T-helper 17 cell (primary cell): ENCODE data around the gene RACGAP1. TPM values are rescaled to one million over a fixed set of nuclear protein-coding genes. Genes with fewer than 3 reads are reported as not detected.

Experiments used
- ATAC-seq: fragments of 150-1000 bp; cut with Tn5 transposase; 2 replicates; pipeline ENCODE4 v1.10.0; 2021; ENCODE audit warnings: mild to moderate bottlenecking, moderate library complexity
- DNase-seq, 3 donors: peaks; one replicate each; pipeline versions ENCODE4 v3.0.0 to v3.0.0-alpha.2; 2020 to 2021
- H3K9me3 ChIP-seq: one replicate; pipeline ENCODE4 v1.7.0; 2013; ENCODE audit warnings: low read length, mild to moderate bottlenecking; ENCODE audit not compliant: control insufficient read depth, poor library complexity, severe bottlenecking
- H3K27ac Mint-ChIP-seq: one replicate; pipeline ENCODE4 v1.8.0; 2022; ENCODE audit warnings: mild to moderate bottlenecking, moderate library complexity, mixed read lengths
- H3K27me3 Mint-ChIP-seq: one replicate; pipeline ENCODE4 v1.8.0; 2022; ENCODE audit warnings: mixed read lengths
- H3K36me3 Mint-ChIP-seq: one replicate; pipeline ENCODE4 v1.8.0; 2022; ENCODE audit warnings: low read depth, mixed read lengths
- H3K4me1 Mint-ChIP-seq: one replicate; pipeline ENCODE4 v1.8.0; 2022; ENCODE audit warnings: mild to moderate bottlenecking, mixed read lengths
- H3K4me3 Mint-ChIP-seq: one replicate; pipeline ENCODE4 v1.8.0; 2022; ENCODE audit warnings: mild to moderate bottlenecking, moderate library complexity, mixed read lengths
- total RNA-seq, 4 donors: library from RNA in 2 of 4; stranded (reverse) in 2 of 4; gene quantifications; one replicate each; pipeline ENCODE4 v1.2.3 and lab custom pipeline; 2022 to 2026

Gene RACGAP1
- total RNA-seq, 2 donors from 2014 or later, result 6.8 to 7.3 TPM

- H3K4me3 Mint-ChIP-seq, result no peak overlapping the region
- H3K27ac Mint-ChIP-seq, result no peak overlapping the region
- peaks cover 2% of the 10 kb centered on the region for H3K4me1 Mint-ChIP-seq
- ATAC-seq, result no peak
- no peak for DNase-seq
- H3K27me3 Mint-ChIP-seq, result peaks cover 74% of the 10 kb centered on the region
- H3K36me3 Mint-ChIP-seq, result peaks cover 7% of the 10 kb centered on the region
- no peaks in the 10 kb centered on the region for H3K9me3 ChIP-seq
Measured at GRCh38 chr12:49954863-49955830, 70.1 kb downstream of the RACGAP1 start.

GRCh38 chr12:49953961-49954846 lies 71.1 kb downstream of the RACGAP1 start:
- Mint-ChIP-seq H3K27me3 (peaks cover 70% of the 10 kb centered on the region), H3K36me3 (peaks cover 7% of the 10 kb centered on the region), H3K4me1 (no peaks in the 10 kb centered on the region), H3K27ac (no peak overlapping the region), H3K4me3 (no peak overlapping the region)
- no peaks in the 10 kb centered on the region for H3K9me3 ChIP-seq
- DNase-seq (no peak), ATAC-seq (no peak)

- Mint-ChIP-seq H3K27me3 (peaks cover 66% of the 10 kb centered on the region), H3K27ac (no peak overlapping the region), H3K36me3 (peaks cover 5% of the 10 kb centered on the region), H3K4me3 (no peak overlapping the region), H3K4me1 (no peaks in the 10 kb centered on the region)
- DNase-seq, result no peak
- ATAC-seq, result no peak
- no peaks in the 10 kb centered on the region for H3K9me3 ChIP-seq
Measured at GRCh38 chr12:49953151-49953550, 72.1 kb downstream of the RACGAP1 start.

GRCh38 chr12:49952391-49953055 lies 72.8 kb downstream of the RACGAP1 start:
- ATAC-seq, result no peak
- H3K9me3 ChIP-seq, result no peaks in the 10 kb centered on the region
- H3K27me3 Mint-ChIP-seq, result peaks cover 60% of the 10 kb centered on the region
- H3K4me3 Mint-ChIP-seq, result no peak overlapping the region
- peak overlapping the region; percentile 54 for H3K27ac Mint-ChIP-seq
- H3K36me3 Mint-ChIP-seq, result peaks cover 5% of the 10 kb centered on the region
- H3K4me1 Mint-ChIP-seq, result no peaks in the 10 kb centered on the region
- DNase-seq, result no peak

GRCh38 chr12:49951411-49952240 lies 73.7 kb downstream of the RACGAP1 start:
- H3K27ac Mint-ChIP-seq, result peak overlapping the region; percentile 54
- H3K4me3 Mint-ChIP-seq, result no peak overlapping the region
- peaks cover 1% of the 10 kb centered on the region for H3K36me3 Mint-ChIP-seq
- peaks cover 51% of the 10 kb centered on the region for H3K27me3 Mint-ChIP-seq
- no peaks in the 10 kb centered on the region for H3K9me3 ChIP-seq
- no peak for DNase-seq
- no peak for ATAC-seq
- H3K4me1 Mint-ChIP-seq, result no peaks in the 10 kb centered on the region

GRCh38 chr12:49950273-49951251 lies 74.7 kb downstream of the RACGAP1 start, which contains the start of gene AQP2:
Gene AQP2, plus strand, starts transcription at chr12:49950737. Its CDS starts 94 bp downstream, at chr12:49950831.
- DNase-seq, result no peak
- H3K9me3 ChIP-seq, result no peaks in the 10 kb centered on the region
- no peak for ATAC-seq
- Mint-ChIP-seq H3K27me3 (peaks cover 43% of the 10 kb centered on the region), H3K36me3 (no peaks in the 10 kb centered on the region), H3K4me1 (peaks cover 6% of the 10 kb centered on the region), H3K27ac (peak within 1 kb of the TSS; percentile 63), H3K4me3 (no peak within 1 kb of the TSS)

GRCh38 chr12:49949866-49950265 lies 75.4 kb downstream of the RACGAP1 start:
- H3K36me3 Mint-ChIP-seq, result no peaks in the 10 kb centered on the region
- peaks cover 9% of the 10 kb centered on the region for H3K4me1 Mint-ChIP-seq
- no peak overlapping the region for H3K4me3 Mint-ChIP-seq
- H3K9me3 ChIP-seq, result no peaks in the 10 kb centered on the region
- H3K27me3 Mint-ChIP-seq, result peaks cover 41% of the 10 kb centered on the region
- DNase-seq (no peak), ATAC-seq (no peak)
- peak overlapping the region; percentile 63 for H3K27ac Mint-ChIP-seq

GRCh38 chr12:49948866-49949845 lies 76.1 kb downstream of the RACGAP1 start:
- no peak for ATAC-seq
- no peak for DNase-seq
- H3K27ac Mint-ChIP-seq, result no peak overlapping the region
- no peaks in the 10 kb centered on the region for H3K9me3 ChIP-seq
- H3K4me3 Mint-ChIP-seq, result no peak overlapping the region
- H3K27me3 Mint-ChIP-seq, result peaks cover 34% of the 10 kb centered on the region
- H3K36me3 Mint-ChIP-seq, result no peaks in the 10 kb centered on the region
- H3K4me1 Mint-ChIP-seq, result peaks cover 14% of the 10 kb centered on the region

GRCh38 chr12:49947593-49948226 lies 77.6 kb downstream of the RACGAP1 start:
- Mint-ChIP-seq H3K36me3 (no peaks in the 10 kb centered on the region), H3K27me3 (peaks cover 20% of the 10 kb centered on the region), H3K27ac (no peak overlapping the region), H3K4me1 (peaks cover 26% of the 10 kb centered on the region), H3K4me3 (no peak overlapping the region)
- DNase-seq (no peak), ATAC-seq (no peak)
- no peaks in the 10 kb centered on the region for H3K9me3 ChIP-seq

- Mint-ChIP-seq H3K27ac (peak overlapping the region; percentile 96), H3K4me1 (peaks cover 37% of the 10 kb centered on the region), H3K36me3 (no peaks in the 10 kb centered on the region), H3K27me3 (peaks cover 20% of the 10 kb centered on the region), H3K4me3 (no peak overlapping the region)
- ATAC-seq (no peak), DNase-seq (no peak)
- no peaks in the 10 kb centered on the region for H3K9me3 ChIP-seq
Measured at GRCh38 chr12:49946497-49946896, 78.8 kb downstream of the RACGAP1 start.
